GM10266 (cell line): ENCODE results near the gene TBCCD1.
A peak's percentile ranks its signal among the peaks of the same experiment; 100 is the strongest.
"Not testable (repeated sequence)": the region's sequence is repeated elsewhere in the genome, so short reads cannot be mapped to it uniquely, and the experiment has no call there.

Source experiments
- DNase-seq: peaks from one replicate; pipeline ENCODE4 v3.0.0; 2012; ENCODE audit errors: extremely low spot score
- TF ChIP-seq, protein P1 (sequence below): IDR thresholded peaks from 2 replicates; pipeline ENCODE4 v1.5.1; 2012; ENCODE audit warnings: mild to moderate bottlenecking, low read depth; ENCODE audit not compliant: control insufficient read depth, insufficient read depth; ENCODE audit errors: missing control alignments

TBCCD1 gene

DNA sequence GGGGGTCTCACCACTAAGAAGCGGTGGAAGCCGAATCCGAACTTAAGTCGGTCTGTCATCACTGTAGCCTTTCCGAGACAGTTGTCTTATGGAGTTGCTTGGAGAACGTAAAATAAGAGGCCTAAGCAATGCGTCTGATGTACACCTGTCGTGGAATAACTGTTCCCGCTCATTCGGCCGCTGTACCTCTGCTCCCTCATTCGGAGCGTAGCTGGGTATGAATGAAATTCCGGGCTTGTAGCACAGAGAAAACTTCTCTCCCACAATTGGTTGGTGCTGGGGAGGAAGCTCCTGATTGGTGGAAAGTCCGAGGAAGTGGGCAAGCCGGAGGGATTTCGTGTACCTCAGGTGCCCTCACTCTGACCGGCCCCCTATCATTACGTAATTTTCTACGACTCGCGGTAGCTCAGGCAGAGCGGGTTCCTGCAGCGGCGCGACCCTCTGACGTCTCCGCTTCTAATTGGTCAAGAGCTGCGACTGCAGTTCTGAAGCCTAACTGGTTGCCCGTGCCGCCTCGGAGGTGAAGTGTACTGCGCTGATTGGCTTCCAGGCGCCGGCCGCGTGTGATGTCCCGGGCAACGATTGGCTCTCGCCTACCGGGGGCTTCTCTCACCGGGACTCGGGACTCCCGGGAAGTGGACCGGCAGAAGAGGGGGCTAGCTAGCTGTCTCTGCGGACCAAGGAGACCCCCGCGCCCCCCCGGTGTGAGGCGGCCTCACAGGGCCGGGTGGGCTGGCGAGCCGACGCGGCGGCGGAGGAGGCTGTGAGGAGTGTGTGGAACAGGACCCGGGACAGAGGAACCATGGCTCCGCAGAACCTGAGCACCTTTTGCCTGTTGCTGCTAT, 3.2 kb upstream of the TBCCD1 start, which contains the start of gene DNAJB11:
Gene DNAJB11 (plus strand): TSS at position 625 of the 845 bp plus-strand sequence. CDS start 178 bp downstream, at position 803.
- peak; percentile 100 for DNase-seq
- TF ChIP-seq, protein P1, sequence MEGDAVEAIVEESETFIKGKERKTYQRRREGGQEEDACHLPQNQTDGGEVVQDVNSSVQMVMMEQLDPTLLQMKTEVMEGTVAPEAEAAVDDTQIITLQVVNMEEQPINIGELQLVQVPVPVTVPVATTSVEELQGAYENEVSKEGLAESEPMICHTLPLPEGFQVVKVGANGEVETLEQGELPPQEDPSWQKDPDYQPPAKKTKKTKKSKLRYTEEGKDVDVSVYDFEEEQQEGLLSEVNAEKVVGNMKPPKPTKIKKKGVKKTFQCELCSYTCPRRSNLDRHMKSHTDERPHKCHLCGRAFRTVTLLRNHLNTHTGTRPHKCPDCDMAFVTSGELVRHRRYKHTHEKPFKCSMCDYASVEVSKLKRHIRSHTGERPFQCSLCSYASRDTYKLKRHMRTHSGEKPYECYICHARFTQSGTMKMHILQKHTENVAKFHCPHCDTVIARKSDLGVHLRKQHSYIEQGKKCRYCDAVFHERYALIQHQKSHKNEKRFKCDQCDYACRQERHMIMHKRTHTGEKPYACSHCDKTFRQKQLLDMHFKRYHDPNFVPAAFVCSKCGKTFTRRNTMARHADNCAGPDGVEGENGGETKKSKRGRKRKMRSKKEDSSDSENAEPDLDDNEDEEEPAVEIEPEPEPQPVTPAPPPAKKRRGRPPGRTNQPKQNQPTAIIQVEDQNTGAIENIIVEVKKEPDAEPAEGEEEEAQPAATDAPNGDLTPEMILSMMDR: no peak

DNA sequence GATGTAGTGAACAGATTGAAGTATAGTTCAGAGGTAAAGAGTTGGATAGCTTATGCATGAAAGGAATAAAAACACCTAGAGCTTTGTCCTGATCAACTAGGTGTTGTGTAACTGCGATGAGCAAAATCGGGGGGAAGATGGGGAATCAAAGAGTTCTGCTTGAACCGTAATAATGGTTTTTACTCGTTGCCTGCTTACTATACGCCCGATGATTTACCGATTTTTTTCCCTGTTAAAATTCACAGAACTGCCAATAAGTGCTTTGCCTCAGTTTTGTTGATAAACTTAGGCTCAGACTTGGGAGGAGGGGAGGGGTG, 2.6 kb upstream of the TBCCD1 start:
- TF ChIP-seq, protein P1: no peak
- no peak for DNase-seq

DNA sequence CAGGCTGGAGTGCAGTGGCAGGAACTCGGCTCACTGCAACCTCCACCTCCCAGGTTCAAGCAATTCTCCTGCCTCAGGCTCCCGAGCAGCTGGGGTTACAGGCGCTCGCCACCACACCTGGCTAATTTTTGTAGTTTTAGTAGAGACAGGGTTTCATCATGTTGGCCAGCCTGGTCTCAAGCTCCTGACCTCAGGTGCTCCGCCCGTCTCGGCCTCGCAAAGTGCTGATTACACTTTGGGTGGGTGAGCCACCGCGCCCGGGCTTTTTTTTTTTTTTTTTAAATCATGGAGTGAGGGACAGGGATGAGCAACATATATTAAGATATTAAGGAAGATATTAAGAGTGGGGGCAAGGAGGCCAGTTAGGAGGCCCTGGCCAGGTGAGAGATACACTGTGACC, 2.2 kb upstream of the TBCCD1 start:
- not testable (repeated sequence) for DNase-seq

DNA sequence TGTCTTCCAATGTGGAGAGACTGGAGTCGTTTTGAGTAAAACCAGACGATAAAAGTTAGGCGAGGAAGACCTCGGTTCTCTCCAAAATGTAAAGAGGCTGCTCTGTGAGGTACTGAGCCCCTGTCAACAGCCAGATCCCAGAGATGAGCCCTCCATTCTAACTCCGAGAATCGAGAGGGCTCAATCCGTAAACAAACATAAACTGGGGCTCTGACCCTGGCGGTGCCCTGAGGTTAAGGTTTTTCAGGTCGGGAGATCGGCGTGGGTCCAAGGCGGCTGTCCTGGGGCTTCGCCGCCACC, 417 bp downstream of the TBCCD1 start:
- TF ChIP-seq, protein P1: no peak
- DNase-seq: peak; percentile 40

DNA sequence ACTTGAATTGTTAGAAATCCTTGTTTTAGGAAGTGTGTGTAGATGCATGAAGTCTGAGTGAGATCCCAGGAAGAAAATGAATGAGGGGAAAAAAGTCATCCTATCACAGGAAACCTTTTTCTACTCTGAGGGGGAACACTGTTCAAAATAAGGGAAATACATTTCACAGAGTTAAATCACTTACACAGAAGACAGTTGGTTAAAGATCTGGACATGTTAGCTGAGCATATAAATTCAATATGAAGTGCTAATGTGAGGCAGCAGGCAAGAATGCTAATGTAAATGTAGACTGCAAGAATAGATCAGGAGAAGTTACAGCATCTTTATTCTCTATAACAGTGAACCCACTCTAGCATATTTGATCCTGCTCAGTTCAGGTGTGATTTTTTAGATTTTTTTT, 2.6 kb downstream of the TBCCD1 start:
- TF ChIP-seq, protein P1: no peak
- DNase-seq: no peak

DNA sequence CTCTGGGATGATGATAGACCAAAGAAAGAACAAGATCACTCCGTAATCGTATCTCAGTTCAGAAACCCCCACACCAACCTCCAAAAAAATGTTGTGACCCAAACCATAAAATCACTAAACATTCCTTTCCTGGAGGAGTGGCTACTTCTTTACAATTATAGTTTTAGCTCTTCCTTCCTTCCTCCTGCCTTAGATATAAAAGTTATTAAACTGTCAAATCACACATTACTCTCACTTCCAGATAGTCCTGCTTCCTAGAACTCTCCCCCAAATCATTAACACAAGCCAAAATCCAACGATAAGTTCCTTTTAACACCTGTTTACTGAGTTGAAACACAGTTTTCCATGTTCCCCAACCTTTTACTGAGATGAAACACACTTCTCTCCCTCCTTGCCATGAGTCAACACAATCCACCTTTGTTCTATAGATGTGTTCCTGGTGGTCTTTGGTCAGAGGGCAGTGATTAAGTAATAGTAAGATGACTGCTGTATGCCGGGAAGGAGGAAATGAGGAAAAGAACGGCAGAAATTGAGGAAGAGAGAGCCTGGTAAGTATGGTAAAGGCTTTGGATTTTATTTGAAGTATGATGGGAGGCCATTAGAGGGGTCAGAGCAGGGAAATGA, 14.6 kb downstream of the TBCCD1 start:
- DNase-seq: no peak
- TF ChIP-seq, protein P1: no peak

DNA sequence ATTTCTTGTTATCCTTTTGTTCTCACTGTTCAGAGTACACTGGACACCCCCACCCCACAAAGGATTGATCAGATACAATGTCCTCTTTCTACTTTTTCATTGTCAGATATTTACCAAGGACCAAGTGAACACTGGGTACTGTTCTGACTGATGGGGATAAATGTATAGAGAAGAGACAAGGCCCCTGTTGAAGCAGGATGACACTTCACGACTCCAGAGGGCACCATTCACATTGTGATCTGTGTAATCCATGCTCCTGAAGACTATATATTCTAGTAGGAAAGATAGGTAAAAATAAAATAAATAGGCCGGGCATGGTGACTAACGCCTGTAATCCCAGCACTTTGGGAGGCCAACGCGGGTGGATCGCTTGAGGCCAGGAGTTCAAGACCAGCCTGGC, 15.8 kb downstream of the TBCCD1 start:
- TF ChIP-seq, protein P1: no peak
- DNase-seq: no peak
